H1 (cell line): ENCODE results near the gene BSND. TPM values are rescaled to one million over a fixed set of nuclear protein-coding genes. Genes with fewer than 3 reads are reported as not detected.
"Not testable (repeated sequence)": the region's sequence is repeated elsewhere in the genome, so short reads cannot be mapped to it uniquely, and the experiment has no call there.

Experiments used
- CTCF ChIA-PET: fragments of 300-600 bp; sonication (Branson Sonifier 250); formaldehyde crosslinking; loops from one replicate; lab custom pipeline; 2021; ENCODE audit not compliant: partially characterized antibody; lab: Charles Lee
- POLR2A ChIA-PET: fragments of 300-600 bp; sonication (Branson Sonifier 250); formaldehyde crosslinking; loops from one replicate; lab custom pipeline; 2021; ENCODE audit warnings: inconsistent platforms; ENCODE audit not compliant: partially characterized antibody; lab: Charles Lee
- DNase-seq, 2 experiments: peaks; one replicate each; pipeline versions ENCODE4 v3.0.0 to v3.0.0-alpha.2; 2010 to 2022; ENCODE audit warnings: low spot score in 2 of 2, low read depth in 1 of 2, mixed read lengths in 1 of 2
- FAIRE-seq: peaks from 2 replicates; lab custom pipeline; 2011; peaks lifted over from hg19 to GRCh38; lab: Jason Lieb, UNC
- H2AFZ ChIP-seq: 2 replicates; pipeline ENCODE4 v1.8.1; 2012; ENCODE audit warnings: low read length, inconsistent platforms
- H2AK5ac ChIP-seq: 2 replicates; pipeline ENCODE4 v1.6.1; 2013; ENCODE audit warnings: low read depth, low read length
- H2BK120ac ChIP-seq: replicated peaks from 2 replicates; pipeline ENCODE3; 2013; ENCODE audit warnings: low read depth, low read length, inconsistent platforms
- H2BK12ac ChIP-seq: 2 replicates; pipeline ENCODE4 v1.6.1; 2013; ENCODE audit warnings: low read depth, low read length
- H2BK15ac ChIP-seq: 2 replicates; pipeline ENCODE4 v1.6.1; 2013; ENCODE audit warnings: low read length
- H2BK20ac ChIP-seq: 2 replicates; pipeline ENCODE4 v1.6.1; 2013; ENCODE audit warnings: low read length
- H2BK5ac ChIP-seq: 2 replicates; pipeline ENCODE4 v1.6.1; 2013; ENCODE audit warnings: low read depth, low read length
- H3K14ac ChIP-seq: 2 replicates; pipeline ENCODE4 v1.6.1; 2013; ENCODE audit warnings: inconsistent platforms; ENCODE audit not compliant: insufficient read length
- H3K18ac ChIP-seq: 2 replicates; pipeline ENCODE4 v1.6.1; 2013; ENCODE audit warnings: low read length; ENCODE audit errors: extremely low read depth
- H3K23ac ChIP-seq: 2 replicates; pipeline ENCODE4 v1.6.1; 2013; ENCODE audit warnings: inconsistent platforms; ENCODE audit not compliant: insufficient read length
- H3K23me2 ChIP-seq: 2 replicates; pipeline ENCODE4 v1.6.1; 2013; ENCODE audit warnings: low read depth, low read length
- H3K27ac ChIP-seq: 2 replicates; pipeline ENCODE4 v1.6.1; 2011; ENCODE audit warnings: low read depth, low read length, inconsistent platforms
- H3K27me3 ChIP-seq, 4 experiments: replicated peaks in 1 of 4; 1 replicate in 1 of 4; 2 replicates in 3 of 4; pipeline versions ENCODE4 v1.6.1 to v1.8.1; 2011 to 2013; ENCODE audit warnings: low read length in 3 of 4, mild to moderate bottlenecking in 3 of 4, inconsistent platforms in 2 of 4, mixed read lengths in 2 of 4, moderate library complexity in 1 of 4; ENCODE audit not compliant: control insufficient read depth in 3 of 4, insufficient read depth in 3 of 4; ENCODE audit errors: extremely low read depth in 1 of 4
- H3K36me3 ChIP-seq, 4 experiments: 2 replicates each; pipeline versions ENCODE4 v1.6.1 to v1.8.1; 2011 to 2013; ENCODE audit warnings: mild to moderate bottlenecking in 4 of 4, low read length in 3 of 4, moderate library complexity in 2 of 4, control low read depth in 1 of 4, inconsistent platforms in 1 of 4; ENCODE audit not compliant: insufficient read depth in 4 of 4, control insufficient read depth in 2 of 4
- H3K4ac ChIP-seq: replicated peaks from 2 replicates; pipeline ENCODE3; 2013; ENCODE audit warnings: low read length, low read depth, mixed read lengths, inconsistent platforms; ENCODE audit not compliant: insufficient read length
- H3K4me1 ChIP-seq, 4 experiments: replicated peaks in 1 of 4; 1 replicate in 1 of 4; 2 replicates in 3 of 4; pipeline versions ENCODE4 v1.6.1 to v1.8.1; 2011 to 2013; ENCODE audit warnings: low read length in 3 of 4, inconsistent platforms in 2 of 4, mixed read lengths in 1 of 4; ENCODE audit not compliant: insufficient read depth in 4 of 4, control insufficient read depth in 3 of 4
- H3K4me2 ChIP-seq, 2 experiments: 2 replicates each; pipeline versions ENCODE4 v1.6.1 to v1.8.1; 2011 to 2013; ENCODE audit warnings: low read depth in 2 of 2, low read length in 2 of 2, control low read depth in 1 of 2, inconsistent platforms in 1 of 2, mild to moderate bottlenecking in 1 of 2; ENCODE audit not compliant: insufficient read depth in 1 of 2
- H3K4me3 ChIP-seq, 4 experiments: fragments of 200-600, 300-600 bp in 1 of 4; sonication (generic), shearing (Covaris generic), sonication (Bioruptor Twin) in 1 of 4; 2 replicates each; pipeline versions ENCODE4 v1.5.1 to v1.8.1; 2011 to 2016; ENCODE audit warnings: low read length in 4 of 4, low read depth in 3 of 4, control low read depth in 2 of 4, inconsistent platforms in 2 of 4, mild to moderate bottlenecking in 2 of 4, mixed read lengths in 1 of 4, moderate library complexity in 1 of 4; ENCODE audit not compliant: insufficient read depth in 2 of 4; ENCODE audit errors: extremely low read depth in 1 of 4
- H3K56ac ChIP-seq: replicated peaks from 2 replicates; pipeline ENCODE3; 2013; ENCODE audit warnings: low read depth, mild to moderate bottlenecking, mixed read lengths, low read length, inconsistent platforms; ENCODE audit not compliant: insufficient read length
- H3K79me1 ChIP-seq: 2 replicates; pipeline ENCODE4 v1.6.1; 2013; ENCODE audit warnings: low read depth, low read length, control low read depth
- H3K79me2 ChIP-seq, 2 experiments: 2 replicates each; pipeline versions ENCODE4 v1.6.1 to v1.8.1; 2012 to 2013; ENCODE audit warnings: low read length in 2 of 2, mild to moderate bottlenecking in 2 of 2, inconsistent platforms in 1 of 2; ENCODE audit not compliant: insufficient read depth in 2 of 2, control insufficient read depth in 1 of 2
- H3K9ac ChIP-seq, 4 experiments: replicated peaks in 1 of 4; 1 replicate in 1 of 4; 2 replicates in 3 of 4; pipeline versions ENCODE4 v1.6.1 to v1.8.1; 2011 to 2013; ENCODE audit warnings: low read depth in 3 of 4, low read length in 3 of 4, control low read depth in 2 of 4, mild to moderate bottlenecking in 2 of 4, moderate library complexity in 2 of 4, inconsistent platforms in 1 of 4; ENCODE audit errors: extremely low read depth in 1 of 4
- H3K9me3 ChIP-seq, 2 experiments: 2 replicates each; pipeline versions ENCODE4 v1.6.1 to v1.8.1; 2012 to 2013; ENCODE audit warnings: mild to moderate bottlenecking in 2 of 2, moderate library complexity in 2 of 2, control low read depth in 1 of 2, inconsistent platforms in 1 of 2, low read depth in 1 of 2, low read length in 1 of 2, mixed read lengths in 1 of 2; ENCODE audit not compliant: insufficient read depth in 2 of 2
- H4K20me1 ChIP-seq, 2 experiments: replicated peaks in 1 of 2; 2 replicates each; pipeline versions ENCODE3 to v1.8.1; 2011 to 2013; ENCODE audit warnings: inconsistent platforms in 2 of 2, low read length in 2 of 2, mild to moderate bottlenecking in 1 of 2; ENCODE audit not compliant: insufficient read depth in 2 of 2, control insufficient read depth in 1 of 2
- H4K5ac ChIP-seq: 2 replicates; pipeline ENCODE4 v1.6.1; 2013; ENCODE audit warnings: low read length, low read depth, mixed read lengths, inconsistent platforms; ENCODE audit not compliant: insufficient read length
- H4K8ac ChIP-seq: 2 replicates; pipeline ENCODE4 v1.8.0; 2013; ENCODE audit warnings: mild to moderate bottlenecking, moderate library complexity, low read length, inconsistent platforms; ENCODE audit not compliant: insufficient read depth; ENCODE audit errors: extremely low read depth
- H4K91ac ChIP-seq: replicated peaks from 2 replicates; pipeline ENCODE3; 2013; ENCODE audit warnings: low read length, mixed read lengths, inconsistent platforms; ENCODE audit not compliant: insufficient read length
- WGBS, 2 experiments: shearing (Covaris generic) in 1 of 2; methylation state at CpG; one replicate each; pipeline versions ENCODE4 v1.1.6 to v1.1.7; 2013 to 2015; ENCODE audit warnings: low lambda C conversion rate in 2 of 2, mixed read lengths in 2 of 2, inconsistent platforms in 1 of 2, low coverage in 1 of 2, missing lambda C conversion rate in 1 of 2; ENCODE audit not compliant: insufficient replicate concordance in 2 of 2, insufficient coverage in 1 of 2, insufficient read length in 1 of 2; ENCODE audit errors: extremely low coverage in 1 of 2, missing lambda C conversion rate in 1 of 2; 5-methylcytosine and 5-hydroxymethylcytosine counted together
- polyA plus RNA-seq, 7 experiments: library from polyadenylated mRNA; depleted of rRNA in 3 of 7; stranded (reverse) in 5 of 7; unstranded in 2 of 7; fragments of >200 nt in 5 of 7; fragments of 200-250 nt in 2 of 7; gene quantifications; 1 replicate in 5 of 7; 2 replicates in 1 of 7; 4 replicates in 1 of 7; pipeline versions ENCODE4 v1.2.1 to v1.2.3, GENCODE V29; 2011 to 2013; ENCODE audit warnings: missing spikeins in 2 of 7, mixed read lengths in 2 of 7
- total RNA-seq: library from RNA; stranded (reverse); fragmentation: NEBNext Ultra II Directional; extraction: Animal tissue kit (Norgen Biotek cat#: 25700); gene quantifications from 2 replicates; pipeline ENCODE4 v1.2.1, GENCODE V29; 2021

Gene BSND
- total and polyA plus RNA-seq, 2 of the 8 experiments (the other 6 are each of a cell fraction or from before 2014, with no cell fraction given): 0.43 to 0.68 TPM

DNA sequence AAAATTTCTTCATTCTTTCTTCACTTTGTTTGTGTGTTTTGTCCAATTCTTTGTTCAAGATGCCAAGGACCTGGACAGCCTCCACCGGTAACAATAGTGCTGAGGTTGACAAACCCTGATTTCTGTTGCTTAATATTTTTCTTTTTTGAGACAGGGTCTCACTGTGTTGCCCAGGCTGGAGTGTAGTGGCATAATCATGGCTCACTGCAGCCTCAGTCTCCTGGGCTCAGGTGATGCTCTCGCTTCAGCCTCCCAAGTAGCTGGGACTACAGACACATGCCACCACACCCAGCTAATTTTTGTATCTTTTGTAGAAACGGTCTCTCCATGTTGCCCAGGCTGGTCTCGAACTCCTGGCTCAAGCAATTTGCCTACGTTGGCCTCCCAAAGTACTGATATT, 34.9 kb upstream of the BSND start:
- H2BK5ac ChIP-seq, H4K8ac ChIP-seq, H4K5ac ChIP-seq, H3K79me1 ChIP-seq, H4K20me1 ChIP-seq, FAIRE-seq, H3K9me3 ChIP-seq, H3K27me3 ChIP-seq, H3K23ac ChIP-seq, H3K23me2 ChIP-seq, H2AFZ ChIP-seq, H2BK120ac ChIP-seq, DNase-seq, H3K4ac ChIP-seq, H3K36me3 ChIP-seq, H3K56ac ChIP-seq, H3K18ac ChIP-seq, POLR2A ChIA-PET, H3K9ac ChIP-seq, H3K4me3 ChIP-seq, H3K79me2 ChIP-seq, H3K4me2 ChIP-seq, H3K27ac ChIP-seq, H3K14ac ChIP-seq: not testable (repeated sequence)
- Histone ChIP-seq H2AK5ac (peak overlapping the region; percentile 82; the same call in 1 of the 2 replicates), H4K91ac (peak overlapping the region; percentile 93), H2BK12ac (peak overlapping the region; percentile 94), H2BK20ac (peak overlapping the region; percentile 49; the same call in 1 of the 2 replicates), H2BK15ac (peak overlapping the region; percentile 32; the same call in 1 of the 2 replicates), H3K4me1 (peaks cover 0 to 14% (median 11%) of the 10 kb centered on the region in 4 experiments; a peak in 5 of 7 replicates)
- CTCF ChIA-PET: interaction anchor here (0.6 to 9.0 kb wide), 8 partner anchors 8 to 71 kb away, joined by 3 to 49 read pairs (median 4); no protein-coding TSS in a partner anchor
- WGBS, 2 experiments: 92% methylated on average over 5 of the region's 5 CpGs; no CpG with 5 or more reads in 1 of the 2 experiments
